Fibroblast of lung (primary cell): ENCODE results near the gene MYCBP. TPM values are rescaled to one million over a fixed set of nuclear protein-coding genes. Genes with fewer than 3 reads are reported as not detected.

Source experiments
- DNase-seq, 2 donors: peaks; one replicate each; pipeline versions ENCODE4 v3.0.0 to v3.0.0-alpha.2; 2010; ENCODE audit warnings: low read depth in 2 of 2
- H2AFZ ChIP-seq: 2 replicates; pipeline ENCODE4 v1.5.1; 2012; ENCODE audit warnings: low read length, control low read depth, inconsistent platforms
- H3K27ac ChIP-seq: 2 replicates; pipeline ENCODE4 v1.5.1; 2011; ENCODE audit warnings: low read length, control low read depth; ENCODE audit not compliant: insufficient read depth
- H3K27me3 ChIP-seq: 2 replicates; pipeline ENCODE4 v1.5.1; 2011; ENCODE audit warnings: mild to moderate bottlenecking, low read length; ENCODE audit not compliant: control insufficient read depth, insufficient read depth
- H3K36me3 ChIP-seq: 2 replicates; pipeline ENCODE4 v1.5.1; 2011; ENCODE audit warnings: low read length; ENCODE audit not compliant: control insufficient read depth, insufficient read depth
- H3K4me1 ChIP-seq: 2 replicates; pipeline ENCODE4 v1.5.1; 2011; ENCODE audit warnings: low read length; ENCODE audit not compliant: control insufficient read depth, insufficient read depth; ENCODE audit errors: extremely low read depth
- H3K4me2 ChIP-seq: 2 replicates; pipeline ENCODE4 v1.5.1; 2011; ENCODE audit warnings: low read length, control low read depth; ENCODE audit not compliant: insufficient read depth; ENCODE audit errors: extremely low read depth
- H3K4me3 ChIP-seq, 4 experiments: fragments of 200-600 bp in 1 of 4; sonication (generic) in 1 of 4; replicated peaks in 1 of 4; 2 replicates each; pipeline ENCODE4 v1.5.1; 2011 to 2016; ENCODE audit warnings: low read length in 4 of 4, low read depth in 3 of 4, mild to moderate bottlenecking in 3 of 4, control low read depth in 2 of 4, inconsistent platforms in 1 of 4, mixed read lengths in 1 of 4; ENCODE audit not compliant: insufficient read depth in 1 of 4; ENCODE audit errors: control extremely low read depth in 1 of 4
- H3K79me2 ChIP-seq: 2 replicates; pipeline ENCODE4 v1.5.1; 2012; ENCODE audit warnings: mild to moderate bottlenecking, low read length, inconsistent platforms; ENCODE audit not compliant: control insufficient read depth, insufficient read depth
- H3K9ac ChIP-seq: 2 replicates; pipeline ENCODE4 v1.5.1; 2011; ENCODE audit warnings: mild to moderate bottlenecking, low read length, control low read depth; ENCODE audit not compliant: insufficient read depth
- H3K9me3 ChIP-seq: 2 replicates; pipeline ENCODE4 v1.5.1; 2012; ENCODE audit warnings: low read depth, low read length; ENCODE audit not compliant: control insufficient read depth, insufficient read depth
- H4K20me1 ChIP-seq: 2 replicates; pipeline ENCODE4 v1.5.1; 2011; ENCODE audit warnings: low read length; ENCODE audit not compliant: control insufficient read depth, insufficient read depth; ENCODE audit errors: extremely low read depth
- EZH2 ChIP-seq: IDR thresholded peaks from 2 replicates; pipeline ENCODE4 v1.5.1; 2012; ENCODE audit warnings: low read length, control low read depth, mild to moderate bottlenecking; ENCODE audit errors: missing control alignments
- polyA plus RNA-seq, 2 donors: library from polyadenylated mRNA; depleted of rRNA in 1 of 2; stranded (reverse) in 1 of 2; unstranded in 1 of 2; fragments of >200 nt; gene quantifications; 2 replicates each; pipeline ENCODE4 v1.2.1, GENCODE V29; 2011 to 2012; ENCODE audit warnings: missing spikeins in 1 of 2
- total RNA-seq: library from RNA; depleted of rRNA; stranded (reverse); fragments of >200 nt; gene quantifications from 2 replicates; pipeline ENCODE4 v1.2.1, GENCODE V29; 2014
- TF ChIP-seq, protein P1 (sequence below), 2 donors: IDR thresholded peaks in 1 of 2; conservative IDR thresholded peaks in 1 of 2; 1 replicate in 1 of 2; 2 replicates in 1 of 2; pipeline ENCODE4 v1.5.1; 2011 to 2012; ENCODE audit warnings: low read length in 2 of 2, control low read depth in 1 of 2, inconsistent platforms in 1 of 2, low read depth in 1 of 2, mild to moderate bottlenecking in 1 of 2

MYCBP gene
- total and polyA plus RNA-seq, 2 donors (not counting 1 experiment from before 2014, with no cell fraction given), result 4.0 to 12.5 TPM

DNA sequence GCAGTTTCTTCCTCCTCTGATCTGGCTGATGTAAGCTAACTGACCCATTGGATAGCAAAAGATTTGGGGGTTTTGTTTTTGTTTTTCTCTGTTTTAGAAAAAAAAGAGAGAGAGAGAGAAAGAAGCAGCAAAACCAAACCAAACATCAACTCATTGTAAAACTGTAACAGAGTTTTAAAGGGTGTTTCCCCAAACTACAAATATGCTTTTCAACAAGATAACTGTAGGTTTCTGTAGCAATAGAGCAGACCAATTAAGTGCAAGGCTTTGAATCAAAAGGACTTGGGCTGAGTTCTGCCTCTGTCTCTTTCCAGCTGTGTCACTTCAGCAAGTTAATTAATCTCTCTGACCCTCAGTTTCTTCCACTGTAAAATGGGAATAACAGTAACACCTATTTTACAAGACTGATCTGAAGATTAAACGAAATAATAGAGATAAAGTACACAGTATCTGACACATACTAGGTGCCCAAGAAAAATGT, 58.1 kb downstream of the MYCBP start:
- Histone ChIP-seq H4K20me1 (no peaks in the 10 kb centered on the region), H3K4me2 (no peak overlapping the region), H3K79me2 (no peaks in the 10 kb centered on the region), H3K9ac (no peak overlapping the region), H2AFZ (no peak overlapping the region), H3K27me3 (peaks cover 37% of the 10 kb centered on the region), H3K4me3 (no peak overlapping the region), H3K9me3 (no peaks in the 10 kb centered on the region), H3K36me3 (no peaks in the 10 kb centered on the region), H3K4me1 (no peaks in the 10 kb centered on the region), H3K27ac (no peak overlapping the region)
- no peak for DNase-seq
- TF ChIP-seq, protein P1, sequence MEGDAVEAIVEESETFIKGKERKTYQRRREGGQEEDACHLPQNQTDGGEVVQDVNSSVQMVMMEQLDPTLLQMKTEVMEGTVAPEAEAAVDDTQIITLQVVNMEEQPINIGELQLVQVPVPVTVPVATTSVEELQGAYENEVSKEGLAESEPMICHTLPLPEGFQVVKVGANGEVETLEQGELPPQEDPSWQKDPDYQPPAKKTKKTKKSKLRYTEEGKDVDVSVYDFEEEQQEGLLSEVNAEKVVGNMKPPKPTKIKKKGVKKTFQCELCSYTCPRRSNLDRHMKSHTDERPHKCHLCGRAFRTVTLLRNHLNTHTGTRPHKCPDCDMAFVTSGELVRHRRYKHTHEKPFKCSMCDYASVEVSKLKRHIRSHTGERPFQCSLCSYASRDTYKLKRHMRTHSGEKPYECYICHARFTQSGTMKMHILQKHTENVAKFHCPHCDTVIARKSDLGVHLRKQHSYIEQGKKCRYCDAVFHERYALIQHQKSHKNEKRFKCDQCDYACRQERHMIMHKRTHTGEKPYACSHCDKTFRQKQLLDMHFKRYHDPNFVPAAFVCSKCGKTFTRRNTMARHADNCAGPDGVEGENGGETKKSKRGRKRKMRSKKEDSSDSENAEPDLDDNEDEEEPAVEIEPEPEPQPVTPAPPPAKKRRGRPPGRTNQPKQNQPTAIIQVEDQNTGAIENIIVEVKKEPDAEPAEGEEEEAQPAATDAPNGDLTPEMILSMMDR (conservative IDR thresholded peaks at IDR 0.05 in 1 of 2, IDR thresholded peaks at IDR 0.05 in 1 of 2; ENCODE audit: low read depth in 1 of 2, low read length in 2 of 2), result no peak
- TF ChIP-seq EZH2, result peak; percentile 15

DNA sequence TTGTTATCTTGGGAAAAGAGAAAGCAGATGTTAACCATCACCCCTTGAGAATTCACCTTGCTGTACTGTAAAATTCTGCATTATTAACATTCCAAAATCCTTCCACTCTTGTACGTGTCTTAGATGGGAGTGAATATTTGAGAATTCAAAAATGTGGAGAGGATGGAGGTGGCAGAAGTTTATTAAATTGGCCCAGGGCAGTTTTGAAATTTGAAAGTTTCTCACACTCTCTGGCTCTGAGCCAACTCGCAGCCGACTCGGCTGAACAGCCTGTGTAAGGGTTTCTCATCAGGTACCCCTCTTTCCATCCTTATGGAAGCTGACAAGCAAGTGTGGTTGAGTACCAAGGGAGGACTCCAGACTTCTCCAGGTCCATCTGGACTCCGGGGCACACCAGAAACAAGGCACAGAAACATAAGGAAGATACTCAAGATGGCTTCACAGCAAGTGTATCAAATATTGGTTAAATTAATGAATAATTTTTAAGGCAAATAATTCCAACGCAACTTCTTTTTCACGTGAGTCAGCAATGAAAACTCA, 58.6 kb downstream of the MYCBP start:
- H2AFZ ChIP-seq, result no peak overlapping the region
- no peak overlapping the region for H3K27ac ChIP-seq
- H3K4me1 ChIP-seq, result no peaks in the 10 kb centered on the region
- H3K4me2 ChIP-seq, result no peak overlapping the region
- no peaks in the 10 kb centered on the region for H3K9me3 ChIP-seq
- H3K9ac ChIP-seq, result no peak overlapping the region
- TF ChIP-seq, protein P1 (conservative IDR thresholded peaks at IDR 0.05 in 1 of 2, IDR thresholded peaks at IDR 0.05 in 1 of 2; ENCODE audit: low read depth in 1 of 2, low read length in 2 of 2), result no peak
- TF ChIP-seq EZH2, result no peak
- no peaks in the 10 kb centered on the region for H4K20me1 ChIP-seq
- DNase-seq, result no peak
- H3K36me3 ChIP-seq, result no peaks in the 10 kb centered on the region
- H3K27me3 ChIP-seq, result peaks cover 37% of the 10 kb centered on the region
- no peak overlapping the region for H3K4me3 ChIP-seq
- H3K79me2 ChIP-seq, result no peaks in the 10 kb centered on the region

DNA sequence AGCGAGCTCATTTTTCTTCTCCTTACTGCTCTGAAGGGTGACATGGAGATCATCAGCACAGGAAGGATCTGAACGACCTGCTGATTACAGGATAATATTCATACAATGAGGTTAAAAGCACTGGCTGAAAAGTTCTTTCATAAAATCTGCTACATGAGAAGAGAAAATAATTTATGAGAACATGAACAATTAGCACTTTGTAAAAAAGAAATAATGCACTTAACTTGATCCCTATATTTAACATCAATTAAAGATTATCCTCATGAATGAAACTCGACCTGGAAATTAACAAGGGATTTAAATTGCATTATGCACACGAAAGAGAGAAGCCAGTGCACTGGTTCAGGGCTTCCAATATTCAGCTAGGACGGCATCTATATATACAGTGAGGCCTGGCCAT, 60.2 kb downstream of the MYCBP start:
- Histone ChIP-seq H3K9me3 (no peaks in the 10 kb centered on the region), H3K27ac (no peak overlapping the region), H3K36me3 (no peaks in the 10 kb centered on the region), H3K4me2 (no peak overlapping the region), H3K9ac (no peak overlapping the region), H3K27me3 (peaks cover 31% of the 10 kb centered on the region), H4K20me1 (no peaks in the 10 kb centered on the region), H3K4me3 (no peak overlapping the region), H3K79me2 (no peaks in the 10 kb centered on the region), H3K4me1 (no peaks in the 10 kb centered on the region), H2AFZ (no peak overlapping the region)
- DNase-seq, result no peak
- TF ChIP-seq EZH2, result no peak
- TF ChIP-seq, protein P1 (conservative IDR thresholded peaks at IDR 0.05 in 1 of 2, IDR thresholded peaks at IDR 0.05 in 1 of 2; ENCODE audit: low read depth in 1 of 2, low read length in 2 of 2), result no peak

Other genes with a start within 250 kb of the MYCBP start
- gene RRAGC, start 13.6 kb downstream of the MYCBP start, total RNA-seq, result 21.1 and 27.4 TPM in 2 replicates
- gene RRAGC, start 13.6 kb downstream of the MYCBP start, polyA plus RNA-seq, result 47.2 and 53.4 TPM in 2 replicates
- gene GJA9, start 8.2 kb upstream of the MYCBP start, total RNA-seq, result under 0.01 TPM in 1 of 2 replicates, not detected in the other
- gene GJA9, start 8.2 kb upstream of the MYCBP start, polyA plus RNA-seq, result 0.02 TPM in 1 of 2 replicates, not detected in the other
- 0.26 and 1.5 TPM in 2 replicates for gene RHBDL2, start 68.5 kb upstream of the MYCBP start, total RNA-seq
- gene RHBDL2, start 68.5 kb upstream of the MYCBP start, polyA plus RNA-seq, result 0.58 and 1.2 TPM in 2 replicates
- 37.0 and 41.0 TPM in 2 replicates for gene AKIRIN1, start 117.9 kb upstream of the MYCBP start, total RNA-seq
- 53.4 and 66.7 TPM in 2 replicates for gene AKIRIN1, start 117.9 kb upstream of the MYCBP start, polyA plus RNA-seq
- 452 and 501 TPM in 2 replicates for gene NDUFS5, start 153.0 kb upstream of the MYCBP start, total RNA-seq
- gene NDUFS5, start 153.0 kb upstream of the MYCBP start, polyA plus RNA-seq, result 572 and 783 TPM in 2 replicates